LNCaP clone FGC (cell line): ENCODE data around the gene ARRDC1.

Experiments
- DNase-seq: peaks from one replicate; pipeline ENCODE4 v3.0.0-alpha.2; 2011; ENCODE audit warnings: low read depth
- H3K4me3 ChIP-seq: 2 replicates; pipeline ENCODE4 v1.5.1; 2011; ENCODE audit warnings: mild to moderate bottlenecking, low read depth, low read length, control low read depth
- TF ChIP-seq, protein P1 (sequence below): IDR thresholded peaks from 2 replicates; pipeline ENCODE4 v1.5.1; 2012; ENCODE audit warnings: mild to moderate bottlenecking; ENCODE audit not compliant: control insufficient read depth, insufficient read depth; ENCODE audit errors: extremely low read depth

ARRDC1 gene

DNA sequence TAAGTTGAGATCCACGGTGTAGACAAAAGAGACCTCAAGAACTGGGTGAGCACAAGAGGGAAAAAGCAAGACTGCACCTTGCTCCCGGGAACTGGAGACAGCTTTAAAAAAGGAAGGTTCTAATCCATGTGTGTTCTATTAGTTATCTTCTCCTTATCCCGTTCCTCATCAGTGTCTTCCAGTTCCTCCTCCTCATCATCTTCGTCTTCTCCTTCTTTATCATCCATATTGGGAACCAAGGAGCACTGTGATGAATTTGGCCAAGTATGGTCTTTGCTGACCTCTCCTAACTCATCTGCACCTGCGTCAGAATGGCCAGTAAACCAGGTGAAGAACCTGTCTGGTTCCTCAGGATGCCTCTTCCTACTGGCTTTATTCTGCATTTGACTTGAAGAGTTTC, 35.4 kb downstream of the ARRDC1 start:
- no peak for DNase-seq
- no peak overlapping the region for H3K4me3 ChIP-seq
- TF ChIP-seq, protein P1, sequence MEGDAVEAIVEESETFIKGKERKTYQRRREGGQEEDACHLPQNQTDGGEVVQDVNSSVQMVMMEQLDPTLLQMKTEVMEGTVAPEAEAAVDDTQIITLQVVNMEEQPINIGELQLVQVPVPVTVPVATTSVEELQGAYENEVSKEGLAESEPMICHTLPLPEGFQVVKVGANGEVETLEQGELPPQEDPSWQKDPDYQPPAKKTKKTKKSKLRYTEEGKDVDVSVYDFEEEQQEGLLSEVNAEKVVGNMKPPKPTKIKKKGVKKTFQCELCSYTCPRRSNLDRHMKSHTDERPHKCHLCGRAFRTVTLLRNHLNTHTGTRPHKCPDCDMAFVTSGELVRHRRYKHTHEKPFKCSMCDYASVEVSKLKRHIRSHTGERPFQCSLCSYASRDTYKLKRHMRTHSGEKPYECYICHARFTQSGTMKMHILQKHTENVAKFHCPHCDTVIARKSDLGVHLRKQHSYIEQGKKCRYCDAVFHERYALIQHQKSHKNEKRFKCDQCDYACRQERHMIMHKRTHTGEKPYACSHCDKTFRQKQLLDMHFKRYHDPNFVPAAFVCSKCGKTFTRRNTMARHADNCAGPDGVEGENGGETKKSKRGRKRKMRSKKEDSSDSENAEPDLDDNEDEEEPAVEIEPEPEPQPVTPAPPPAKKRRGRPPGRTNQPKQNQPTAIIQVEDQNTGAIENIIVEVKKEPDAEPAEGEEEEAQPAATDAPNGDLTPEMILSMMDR, result no peak

DNA sequence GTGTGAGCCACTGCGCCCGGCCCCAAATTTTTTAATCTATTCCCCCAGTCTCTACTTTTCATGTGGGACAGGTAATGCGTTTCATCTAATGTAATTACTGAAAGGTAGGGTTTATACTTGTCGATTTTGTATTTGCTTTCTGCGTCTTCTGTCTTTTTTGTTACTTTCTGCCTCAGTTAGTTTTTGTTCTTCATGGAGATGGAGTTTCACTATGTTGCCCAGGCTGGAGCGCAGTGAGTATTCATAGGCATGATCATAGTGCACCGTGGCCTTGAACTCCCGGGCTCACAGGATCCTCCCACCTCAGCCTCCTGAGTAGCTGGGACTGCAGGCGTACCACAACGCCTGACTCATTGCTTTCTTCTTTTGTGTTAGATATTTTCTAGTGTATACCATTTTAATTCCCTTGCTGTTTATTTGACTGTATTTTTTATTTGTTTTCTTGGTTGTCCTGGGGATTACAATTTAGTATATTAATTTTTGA, 36.7 kb downstream of the ARRDC1 start:
- DNase-seq, result no peak
- TF ChIP-seq, protein P1, result no peak
- H3K4me3 ChIP-seq, result no peak overlapping the region

DNA sequence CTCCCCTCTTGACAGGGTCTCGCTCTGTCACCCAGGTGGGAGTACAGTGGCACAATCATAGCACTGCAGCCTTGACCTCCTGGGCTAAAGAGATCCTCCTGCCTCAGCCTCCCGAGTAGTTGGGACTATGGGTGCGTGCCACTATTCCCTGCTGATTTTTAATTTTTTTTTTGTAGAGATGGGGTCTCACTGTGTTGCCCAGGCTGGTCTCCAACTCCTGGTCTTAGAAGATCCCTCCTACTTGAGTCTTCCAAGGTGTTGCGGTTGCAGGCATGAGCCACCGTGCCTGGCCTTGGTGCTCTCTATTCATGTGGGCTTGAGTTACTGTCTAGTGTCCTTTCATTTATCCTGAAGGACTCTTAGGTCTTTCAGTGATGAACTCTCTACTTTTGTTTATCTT, 37.4 kb downstream of the ARRDC1 start:
- no peak overlapping the region for H3K4me3 ChIP-seq
- TF ChIP-seq, protein P1, result no peak
- no peak for DNase-seq

DNA sequence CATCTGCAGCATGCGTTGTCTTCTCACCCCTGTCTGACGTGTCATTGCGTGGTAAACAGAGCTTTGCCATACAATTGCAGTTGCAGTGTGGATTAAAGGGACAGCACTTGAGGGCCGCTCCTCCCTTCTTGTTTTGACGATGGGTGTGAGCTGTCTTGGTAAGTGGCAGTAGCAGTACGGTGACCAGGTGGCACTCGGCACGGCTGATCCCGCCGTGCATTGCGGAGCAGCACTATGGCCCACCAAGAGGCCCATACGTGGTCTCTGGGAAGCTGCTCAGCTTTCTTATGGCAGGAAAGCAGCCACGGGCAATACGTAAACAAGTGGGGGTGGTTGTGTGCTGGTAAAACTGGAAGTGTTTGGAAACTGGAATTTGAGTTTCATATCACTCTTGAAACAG, 38.4 kb downstream of the ARRDC1 start:
- TF ChIP-seq, protein P1, result no peak
- DNase-seq, result no peak

DNA sequence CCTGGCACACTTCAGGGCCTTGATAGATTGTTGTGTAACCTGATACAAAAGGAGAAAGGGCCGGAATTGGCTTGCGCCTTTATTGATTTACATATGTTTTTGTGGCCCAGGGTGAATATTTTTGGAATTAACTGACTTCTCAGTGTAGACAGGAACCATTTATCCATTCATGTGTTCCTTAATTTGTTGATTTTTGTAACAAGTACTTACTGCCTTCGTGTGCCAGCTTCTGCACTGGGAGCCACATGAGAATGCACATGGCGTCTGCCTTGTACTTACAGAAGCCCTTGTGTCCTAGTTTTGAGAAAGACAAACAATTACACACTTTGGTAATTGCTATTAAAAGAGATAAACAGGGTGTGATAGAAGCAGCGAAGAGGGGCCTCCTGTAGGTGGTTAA, 39.7 kb downstream of the ARRDC1 start:
- no peak for DNase-seq
- H3K4me3 ChIP-seq, result no peak overlapping the region
- TF ChIP-seq, protein P1, result no peak

More for the DNA sequence above, 38.4 kb downstream of the ARRDC1 start:
- no peak overlapping the region for H3K4me3 ChIP-seq

DNA sequence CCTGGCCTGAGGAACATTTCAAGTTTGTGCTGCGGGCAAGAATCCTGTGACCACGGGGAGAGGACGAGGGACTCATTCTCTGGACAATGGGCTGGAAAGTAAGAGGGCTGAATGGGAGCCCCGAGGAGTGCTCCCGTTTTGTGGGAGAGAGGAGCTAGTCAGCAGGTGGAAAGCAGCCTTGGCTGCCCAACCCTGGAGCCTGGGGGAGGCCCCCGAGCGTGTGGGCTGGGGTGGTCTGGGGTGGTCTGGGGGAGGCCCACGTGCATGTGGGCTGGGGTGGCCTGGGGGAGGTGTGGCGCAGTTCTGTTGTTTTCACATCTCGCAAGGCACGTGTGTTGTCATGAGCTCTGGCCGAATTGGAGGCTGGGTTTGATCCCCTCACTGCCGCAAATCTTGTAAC, 40.9 kb downstream of the ARRDC1 start:
- DNase-seq, result no peak
- TF ChIP-seq, protein P1, result no peak
- H3K4me3 ChIP-seq, result no peak overlapping the region

DNA sequence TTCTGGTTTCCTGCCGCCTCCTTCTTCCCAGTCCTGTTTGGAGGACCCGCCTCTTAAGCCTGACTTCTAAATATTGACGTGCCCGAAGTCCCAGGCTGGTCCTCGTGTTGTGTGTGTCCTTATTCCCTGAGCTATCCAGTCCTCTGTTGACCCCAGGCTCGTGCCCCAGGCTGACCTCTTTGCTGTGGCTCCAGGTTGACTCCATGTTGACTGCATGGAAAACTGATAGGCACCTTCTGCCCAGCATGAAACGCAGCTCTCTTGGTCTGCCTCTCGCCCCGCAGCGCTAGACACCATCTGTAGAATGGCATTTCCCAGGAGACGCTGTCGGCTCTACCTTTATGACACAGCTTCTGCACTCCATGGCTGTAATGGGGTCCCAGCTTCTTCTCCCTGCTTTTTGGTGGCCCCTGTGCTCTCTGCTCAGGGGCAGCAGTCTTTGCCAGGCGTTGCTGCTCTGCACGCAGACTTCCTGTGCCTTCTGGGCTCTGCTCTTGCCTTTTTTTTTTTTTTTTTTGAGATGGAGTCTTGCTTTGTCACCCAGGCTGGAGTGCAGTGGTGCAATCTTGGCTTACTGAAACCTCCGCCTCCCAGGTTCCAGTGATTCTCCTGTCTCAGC, 41.7 kb downstream of the ARRDC1 start:
- DNase-seq, result no peak
- TF ChIP-seq, protein P1, result no peak
- no peak overlapping the region for H3K4me3 ChIP-seq
